ENCODE data around the gene SUCLG2. TPM values are rescaled to one million over a fixed set of nuclear protein-coding genes. Genes with fewer than 3 reads are reported as not detected.
A peak's percentile ranks its signal among the peaks of the same experiment; 100 is the strongest.
"Not testable (repeated sequence)": the region's sequence is repeated elsewhere in the genome, so short reads cannot be mapped to it uniquely, and the experiment has no call there.

SUCLG2 gene
- total RNA-seq, 2 donors from 2014 or later = 43.8 to 48.1 TPM

- peaks cover 10% of the 10 kb centered on the region for H3K36me3 Mint-ChIP-seq (ENCODE audit: low read depth)
- no peak overlapping the region for H3K4me3 Mint-ChIP-seq
- H3K9me3 ChIP-seq (ENCODE audit: control insufficient read depth, low read length, poor library complexity, severe bottlenecking) = no peaks in the 10 kb centered on the region
- no peaks in the 10 kb centered on the region for H3K27me3 Mint-ChIP-seq
- ATAC-seq (no peak), DNase-seq (no peak)
- peaks cover 35% of the 10 kb centered on the region for H3K4me1 Mint-ChIP-seq
- H3K27ac Mint-ChIP-seq = peak overlapping the region; percentile 8
Observed at GRCh38 chr3:67595424-67595823, 59.0 kb downstream of the SUCLG2 start.

- Mint-ChIP-seq H3K27ac (no peak overlapping the region), H3K4me1 (peaks cover 25% of the 10 kb centered on the region), H3K4me3 (no peak overlapping the region), H3K27me3 (no peaks in the 10 kb centered on the region), H3K36me3 (ENCODE audit: low read depth) (peaks cover 8% of the 10 kb centered on the region)
- ATAC-seq (no peak), DNase-seq (no peak)
- H3K9me3 ChIP-seq (ENCODE audit: control insufficient read depth, low read length, poor library complexity, severe bottlenecking) = no peaks in the 10 kb centered on the region
Observed at GRCh38 chr3:67593761-67594234, 60.6 kb downstream of the SUCLG2 start.

GRCh38 chr3:67592057-67592456 is 62.4 kb downstream of the SUCLG2 start:
- Mint-ChIP-seq H3K27ac (no peak overlapping the region), H3K27me3 (no peaks in the 10 kb centered on the region), H3K4me3 (no peak overlapping the region), H3K36me3 (ENCODE audit: low read depth) (peaks cover 8% of the 10 kb centered on the region), H3K4me1 (peaks cover 25% of the 10 kb centered on the region)
- DNase-seq = no peak
- ATAC-seq = no peak
- no peaks in the 10 kb centered on the region for H3K9me3 ChIP-seq (ENCODE audit: control insufficient read depth, low read length, poor library complexity, severe bottlenecking)

GRCh38 chr3:67587811-67588210 is 66.6 kb downstream of the SUCLG2 start:
- DNase-seq (no peak), ATAC-seq (no peak)
- Mint-ChIP-seq H3K27ac (no peak overlapping the region), H3K36me3 (ENCODE audit: low read depth) (peaks cover 8% of the 10 kb centered on the region), H3K4me1 (peaks cover 25% of the 10 kb centered on the region), H3K4me3 (no peak overlapping the region), H3K27me3 (no peaks in the 10 kb centered on the region)
- peaks cover 5% of the 10 kb centered on the region for H3K9me3 ChIP-seq (ENCODE audit: control insufficient read depth, low read length, poor library complexity, severe bottlenecking)

- no peak overlapping the region for H3K27ac Mint-ChIP-seq
- no peak overlapping the region for H3K4me3 Mint-ChIP-seq
- no peaks in the 10 kb centered on the region for H3K27me3 Mint-ChIP-seq
- H3K36me3 Mint-ChIP-seq (ENCODE audit: low read depth) = peaks cover 8% of the 10 kb centered on the region
- ATAC-seq (no peak), DNase-seq (no peak)
- peaks cover 25% of the 10 kb centered on the region for H3K4me1 Mint-ChIP-seq
- H3K9me3 ChIP-seq (ENCODE audit: control insufficient read depth, low read length, poor library complexity, severe bottlenecking) = peaks cover 5% of the 10 kb centered on the region
Observed at GRCh38 chr3:67587301-67587700, 67.1 kb downstream of the SUCLG2 start.

GRCh38 chr3:67584608-67585007 is 69.8 kb downstream of the SUCLG2 start:
- H3K9me3 ChIP-seq (ENCODE audit: control insufficient read depth, low read length, poor library complexity, severe bottlenecking) = not testable (repeated sequence)

GRCh38 chr3:67580430-67581000 is 73.9 kb downstream of the SUCLG2 start:
- Mint-ChIP-seq H3K4me3 (no peak overlapping the region), H3K36me3 (ENCODE audit: low read depth) (peaks cover 8% of the 10 kb centered on the region), H3K27me3 (no peaks in the 10 kb centered on the region), H3K27ac (no peak overlapping the region), H3K4me1 (peaks cover 18% of the 10 kb centered on the region)
- H3K9me3 ChIP-seq (ENCODE audit: control insufficient read depth, low read length, poor library complexity, severe bottlenecking) = peaks cover 2% of the 10 kb centered on the region
- ATAC-seq (no peak), DNase-seq (no peak)

More at GRCh38 chr3:67584608-67585007, 69.8 kb downstream of the SUCLG2 start:
- not testable (repeated sequence) for DNase-seq; H3K27me3 Mint-ChIP-seq; ATAC-seq; H3K4me3 Mint-ChIP-seq; H3K36me3 Mint-ChIP-seq (ENCODE audit: low read depth); H3K27ac Mint-ChIP-seq
- peaks cover 18% of the 10 kb centered on the region for H3K4me1 Mint-ChIP-seq

- H3K4me3 Mint-ChIP-seq = no peak overlapping the region
- DNase-seq (no peak), ATAC-seq (no peak)
- peak overlapping the region; percentile 53 for H3K27ac Mint-ChIP-seq
- H3K36me3 Mint-ChIP-seq (ENCODE audit: low read depth) = peaks cover 9% of the 10 kb centered on the region
- H3K9me3 ChIP-seq (ENCODE audit: control insufficient read depth, low read length, poor library complexity, severe bottlenecking) = no peaks in the 10 kb centered on the region
- no peaks in the 10 kb centered on the region for H3K27me3 Mint-ChIP-seq
- H3K4me1 Mint-ChIP-seq = peaks cover 12% of the 10 kb centered on the region
Observed at GRCh38 chr3:67578416-67578815, 76.0 kb downstream of the SUCLG2 start.

GRCh38 chr3:67576441-67576840 is 78.0 kb downstream of the SUCLG2 start:
- no peak for DNase-seq
- no peaks in the 10 kb centered on the region for H3K9me3 ChIP-seq (ENCODE audit: control insufficient read depth, low read length, poor library complexity, severe bottlenecking)
- Mint-ChIP-seq H3K4me3 (no peak overlapping the region), H3K36me3 (ENCODE audit: low read depth) (peaks cover 11% of the 10 kb centered on the region), H3K27me3 (no peaks in the 10 kb centered on the region), H3K27ac (no peak overlapping the region), H3K4me1 (peaks cover 16% of the 10 kb centered on the region)
- no peak for ATAC-seq

- no peaks in the 10 kb centered on the region for H3K27me3 Mint-ChIP-seq
- H3K27ac Mint-ChIP-seq = no peak overlapping the region
- no peaks in the 10 kb centered on the region for H3K9me3 ChIP-seq (ENCODE audit: control insufficient read depth, low read length, poor library complexity, severe bottlenecking)
- H3K4me3 Mint-ChIP-seq = no peak overlapping the region
- DNase-seq (no peak), ATAC-seq (no peak)
- H3K36me3 Mint-ChIP-seq (ENCODE audit: low read depth) = peaks cover 4% of the 10 kb centered on the region
- H3K4me1 Mint-ChIP-seq = peaks cover 9% of the 10 kb centered on the region
Observed at GRCh38 chr3:67569324-67569723, 85.1 kb downstream of the SUCLG2 start.

GRCh38 chr3:67567893-67568292 is 86.5 kb downstream of the SUCLG2 start:
- no peaks in the 10 kb centered on the region for H3K9me3 ChIP-seq (ENCODE audit: control insufficient read depth, low read length, poor library complexity, severe bottlenecking)
- no peak for DNase-seq
- no peak overlapping the region for H3K27ac Mint-ChIP-seq
- peaks cover 4% of the 10 kb centered on the region for H3K36me3 Mint-ChIP-seq (ENCODE audit: low read depth)
- H3K27me3 Mint-ChIP-seq = no peaks in the 10 kb centered on the region
- no peak overlapping the region for H3K4me3 Mint-ChIP-seq
- peaks cover 8% of the 10 kb centered on the region for H3K4me1 Mint-ChIP-seq
- ATAC-seq = no peak

GRCh38 chr3:67564973-67565372 is 89.4 kb downstream of the SUCLG2 start:
- no peaks in the 10 kb centered on the region for H3K9me3 ChIP-seq (ENCODE audit: control insufficient read depth, low read length, poor library complexity, severe bottlenecking)
- H3K27ac Mint-ChIP-seq = no peak overlapping the region
- H3K4me3 Mint-ChIP-seq = no peak overlapping the region
- peaks cover 2% of the 10 kb centered on the region for H3K36me3 Mint-ChIP-seq (ENCODE audit: low read depth)
- peaks cover 6% of the 10 kb centered on the region for H3K4me1 Mint-ChIP-seq
- no peak for ATAC-seq
- DNase-seq = no peak
- H3K27me3 Mint-ChIP-seq = no peaks in the 10 kb centered on the region

GRCh38 chr3:67564008-67564407 is 90.4 kb downstream of the SUCLG2 start:
- H3K4me1 Mint-ChIP-seq = peaks cover 9% of the 10 kb centered on the region
- peaks cover 5% of the 10 kb centered on the region for H3K36me3 Mint-ChIP-seq (ENCODE audit: low read depth)
- H3K9me3 ChIP-seq (ENCODE audit: control insufficient read depth, low read length, poor library complexity, severe bottlenecking) = no peaks in the 10 kb centered on the region
- DNase-seq (no peak), ATAC-seq (no peak)
- no peaks in the 10 kb centered on the region for H3K27me3 Mint-ChIP-seq
- H3K27ac Mint-ChIP-seq = no peak overlapping the region
- H3K4me3 Mint-ChIP-seq = no peak overlapping the region

- H3K36me3 Mint-ChIP-seq (ENCODE audit: low read depth) = peaks cover 6% of the 10 kb centered on the region
- ATAC-seq (no peak), DNase-seq (no peak)
- H3K27me3 Mint-ChIP-seq = no peaks in the 10 kb centered on the region
- H3K4me1 Mint-ChIP-seq = peaks cover 11% of the 10 kb centered on the region
- no peaks in the 10 kb centered on the region for H3K9me3 ChIP-seq (ENCODE audit: control insufficient read depth, low read length, poor library complexity, severe bottlenecking)
- no peak overlapping the region for H3K4me3 Mint-ChIP-seq
- H3K27ac Mint-ChIP-seq = no peak overlapping the region
Observed at GRCh38 chr3:67561667-67562394, 92.6 kb downstream of the SUCLG2 start.
